H9 (cell line): ENCODE measurements around the gene LDLRAP1. TPM values are rescaled to one million over a fixed set of nuclear protein-coding genes. Genes with fewer than 3 reads are reported as not detected.
A peak's percentile ranks its signal among the peaks of the same experiment; 100 is the strongest.

ENCODE experiments used
- DNase-seq: peaks from one replicate; pipeline ENCODE4 v3.0.0-alpha.2; 2017
- H2AFZ ChIP-seq: one replicate; pipeline ENCODE4 v1.6.1; 2013; ENCODE audit warnings: mild to moderate bottlenecking, low read length, control low read depth, moderate library complexity
- H2AK5ac ChIP-seq: 2 replicates; pipeline ENCODE4 v1.6.1; 2013; ENCODE audit warnings: low read length, control low read depth, mixed read lengths; ENCODE audit not compliant: insufficient read length
- H2BK120ac ChIP-seq: one replicate; pipeline ENCODE4 v1.6.1; 2013; ENCODE audit warnings: low read depth, mild to moderate bottlenecking, low read length, control low read depth, inconsistent platforms; ENCODE audit not compliant: poor library complexity, severe bottlenecking
- H2BK12ac ChIP-seq: 2 replicates; pipeline ENCODE4 v1.6.1; 2013; ENCODE audit warnings: low read length, control low read depth, mixed read lengths, low read depth; ENCODE audit not compliant: insufficient read length
- H2BK15ac ChIP-seq: 2 replicates; pipeline ENCODE4 v1.6.1; 2013; ENCODE audit warnings: low read depth, low read length, control low read depth
- H2BK20ac ChIP-seq: one replicate; pipeline ENCODE4 v1.6.1; 2013; ENCODE audit warnings: low read depth, mild to moderate bottlenecking, low read length, control low read depth, inconsistent platforms; ENCODE audit not compliant: poor library complexity, severe bottlenecking
- H2BK5ac ChIP-seq: 2 replicates; pipeline ENCODE4 v1.6.1; 2013; ENCODE audit warnings: low read length, control low read depth, mixed read lengths; ENCODE audit not compliant: insufficient read length
- H3K14ac ChIP-seq: 2 replicates; pipeline ENCODE4 v1.6.1; 2013; ENCODE audit warnings: low read length, control low read depth; ENCODE audit not compliant: insufficient read depth
- H3K18ac ChIP-seq: 2 replicates; pipeline ENCODE4 v1.6.1; 2013; ENCODE audit warnings: low read depth, mild to moderate bottlenecking, mixed read lengths, low read length, control low read depth; ENCODE audit not compliant: insufficient read length
- H3K23ac ChIP-seq: 2 replicates; pipeline ENCODE4 v1.6.1; 2013; ENCODE audit warnings: low read length, control low read depth, mixed read lengths, low read depth; ENCODE audit not compliant: insufficient read length
- H3K23me2 ChIP-seq: 2 replicates; pipeline ENCODE4 v1.6.1; 2013; ENCODE audit warnings: low read depth, mild to moderate bottlenecking, mixed read lengths, low read length, control low read depth; ENCODE audit not compliant: insufficient read length, poor library complexity, severe bottlenecking
- H3K27ac ChIP-seq: 2 replicates; pipeline ENCODE4 v1.5.1; 2013; ENCODE audit warnings: low read length, control low read depth, mixed read lengths, low read depth; ENCODE audit not compliant: insufficient read length
- H3K27me3 ChIP-seq: 2 replicates; pipeline ENCODE4 v1.6.1; 2013; ENCODE audit warnings: low read length, control low read depth, inconsistent platforms; ENCODE audit not compliant: insufficient read depth
- H3K4ac ChIP-seq: 2 replicates; pipeline ENCODE4 v1.6.1; 2013; ENCODE audit warnings: low read depth, mild to moderate bottlenecking, control low read depth, inconsistent platforms, low read length, moderate library complexity
- H3K4me1 ChIP-seq: 2 replicates; pipeline ENCODE4 v1.6.1; 2013; ENCODE audit warnings: low read length, control low read depth, inconsistent platforms; ENCODE audit not compliant: insufficient read depth
- H3K4me2 ChIP-seq: 2 replicates; pipeline ENCODE4 v1.6.1; 2013; ENCODE audit warnings: low read length, control low read depth, mixed read lengths; ENCODE audit not compliant: insufficient read length, insufficient read depth
- H3K56ac ChIP-seq: 2 replicates; pipeline ENCODE4 v1.6.1; 2013; ENCODE audit warnings: low read depth, mild to moderate bottlenecking, mixed read lengths, low read length, control low read depth; ENCODE audit not compliant: insufficient read length
- H3K79me1 ChIP-seq: 2 replicates; pipeline ENCODE4 v1.6.1; 2013; ENCODE audit warnings: low read depth, mild to moderate bottlenecking, moderate library complexity, low read length, control low read depth, inconsistent platforms; ENCODE audit not compliant: insufficient read depth, poor library complexity, severe bottlenecking
- H3K79me2 ChIP-seq: 2 replicates; pipeline ENCODE4 v1.6.1; 2013; ENCODE audit warnings: low read length, control low read depth, inconsistent platforms; ENCODE audit not compliant: insufficient read depth
- H3K9ac ChIP-seq: 2 replicates; pipeline ENCODE4 v1.6.1; 2013; ENCODE audit warnings: low read length, control low read depth, mixed read lengths; ENCODE audit not compliant: insufficient read length; ENCODE audit errors: extremely low read depth
- H3K9me3 ChIP-seq: one replicate; pipeline ENCODE4 v1.6.1; 2013; ENCODE audit warnings: low read depth, low read length, inconsistent platforms; ENCODE audit not compliant: control insufficient read depth
- H3T11ph ChIP-seq: one replicate; pipeline ENCODE4 v1.6.1; 2013; ENCODE audit warnings: mild to moderate bottlenecking, low read length, control low read depth, inconsistent platforms
- H4K20me1 ChIP-seq: one replicate; pipeline ENCODE4 v1.6.1; 2013; ENCODE audit not compliant: control insufficient read depth, insufficient read length, insufficient read depth
- H4K5ac ChIP-seq: 2 replicates; pipeline ENCODE4 v1.6.1; 2013; ENCODE audit warnings: low read depth, mild to moderate bottlenecking, mixed read lengths, low read length, control low read depth; ENCODE audit not compliant: insufficient read length
- H4K8ac ChIP-seq: replicated peaks from 2 replicates; pipeline ENCODE4 v1.6.1; 2013; ENCODE audit warnings: low read length, control low read depth, mixed read lengths, low read depth; ENCODE audit not compliant: insufficient read length
- H4K91ac ChIP-seq: 2 replicates; pipeline ENCODE4 v1.6.1; 2013; ENCODE audit warnings: low read depth, mild to moderate bottlenecking, moderate library complexity, mixed read lengths, low read length, control low read depth; ENCODE audit not compliant: insufficient read length
- H3K27ac Mint-ChIP-seq, 3 experiments: 2 replicates in 2 of 3; 3 replicates in 1 of 3; pipeline ENCODE4 v1.8.0; 2020 to 2021; ENCODE audit warnings: mixed read lengths in 3 of 3, mild to moderate bottlenecking in 1 of 3, moderate library complexity in 1 of 3
- H3K27me3 Mint-ChIP-seq: 2 replicates; pipeline ENCODE4 v1.8.0; 2021; ENCODE audit warnings: low read depth, mild to moderate bottlenecking, moderate library complexity, mixed read lengths
- H3K36me3 Mint-ChIP-seq, 3 experiments: 2 replicates in 2 of 3; 3 replicates in 1 of 3; pipeline ENCODE4 v1.8.0; 2020 to 2021; ENCODE audit warnings: low read depth in 3 of 3, mixed read lengths in 3 of 3; ENCODE audit not compliant: insufficient read depth in 1 of 3
- H3K4me1 Mint-ChIP-seq, 2 experiments: 2 replicates each; pipeline ENCODE4 v1.8.0; 2020; ENCODE audit warnings: mixed read lengths in 2 of 2
- H3K4me3 Mint-ChIP-seq, 2 experiments: 2 replicates in 1 of 2; 3 replicates in 1 of 2; pipeline ENCODE4 v1.8.0; 2020 to 2021; ENCODE audit warnings: mild to moderate bottlenecking in 2 of 2, mixed read lengths in 2 of 2, moderate library complexity in 1 of 2
- H3K9me3 Mint-ChIP-seq, 2 experiments: 2 replicates in 1 of 2; 3 replicates in 1 of 2; pipeline ENCODE4 v1.8.0; 2020; ENCODE audit warnings: mild to moderate bottlenecking in 2 of 2, mixed read lengths in 2 of 2, moderate library complexity in 1 of 2
- WGBS: extraction: QIAGEN DNeasy Blood & Tissue Kit; methylation state at CpG from one replicate; pipeline ENCODE4 v1.1.7; 2013; ENCODE audit warnings: missing lambda C conversion rate, low lambda C conversion rate, mixed read lengths; ENCODE audit not compliant: insufficient read length; ENCODE audit errors: extremely low coverage; 5-methylcytosine and 5-hydroxymethylcytosine counted together
- total RNA-seq: library from RNA; stranded (reverse); gene quantifications from 2 replicates; pipeline ENCODE4 v1.2.1, GENCODE V29; 2021
- TF ChIP-seq, protein P1 (sequence below): fragments of 200-600 bp; sonication (generic); conservative IDR thresholded peaks from 3 replicates; pipeline ENCODE4 v1.8.0; 2021; ENCODE audit warnings: antibody characterized with exemption, mild to moderate bottlenecking

LDLRAP1 gene
- total RNA-seq, 1 experiment from 2014 or later = 15.7 TPM

DNA sequence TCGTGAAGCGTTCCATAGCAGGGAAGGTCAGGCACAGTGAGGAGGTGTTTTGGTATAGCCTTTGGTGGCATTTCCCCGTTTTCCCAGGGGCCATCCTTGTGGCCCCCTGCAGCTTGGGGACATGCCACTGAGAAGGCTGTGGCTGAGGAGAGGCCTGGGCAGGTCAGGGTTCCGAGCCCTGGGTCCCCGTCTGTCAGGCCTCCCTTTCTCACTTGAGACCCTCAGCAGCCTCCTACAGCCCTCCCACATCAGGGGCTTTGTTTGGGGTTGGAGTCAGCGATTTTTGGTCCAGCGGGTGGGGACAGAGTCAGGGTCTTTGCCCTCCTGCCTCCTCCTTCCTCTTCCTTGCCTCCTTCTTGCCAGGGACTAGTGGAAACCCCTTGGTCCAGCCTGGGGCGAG lies 22.2 kb downstream of the LDLRAP1 start:
- no peaks in the 10 kb centered on the region for H3K4me1 ChIP-seq
- H2BK20ac ChIP-seq = no peak overlapping the region
- no peaks in the 10 kb centered on the region for H3K9me3 ChIP-seq
- no peak overlapping the region for H3T11ph ChIP-seq
- no peak overlapping the region for H3K9ac ChIP-seq
- no peak for DNase-seq
- no peak overlapping the region for H4K5ac ChIP-seq
- no peaks in the 10 kb centered on the region for H3K27me3 ChIP-seq
- no peaks in the 10 kb centered on the region for H3K23me2 ChIP-seq
- H4K20me1 ChIP-seq = no peaks in the 10 kb centered on the region
- Mint-ChIP-seq H3K4me3 (no peak overlapping the region), H3K9me3 (no peaks in the 10 kb centered on the region), H3K36me3 (peaks cover 0 to 16% (median 5%) of the 10 kb centered on the region in 3 experiments; a peak in 2 of 7 replicates), H3K27me3 (no peaks in the 10 kb centered on the region), H3K4me1 (peaks cover 40 to 43% of the 10 kb centered on the region in 2 experiments), H3K27ac (peak overlapping the region in 1 of 3 experiments; percentile 35; a peak in 1 of 7 replicates)
- H3K18ac ChIP-seq = no peak overlapping the region
- TF ChIP-seq, protein P1, sequence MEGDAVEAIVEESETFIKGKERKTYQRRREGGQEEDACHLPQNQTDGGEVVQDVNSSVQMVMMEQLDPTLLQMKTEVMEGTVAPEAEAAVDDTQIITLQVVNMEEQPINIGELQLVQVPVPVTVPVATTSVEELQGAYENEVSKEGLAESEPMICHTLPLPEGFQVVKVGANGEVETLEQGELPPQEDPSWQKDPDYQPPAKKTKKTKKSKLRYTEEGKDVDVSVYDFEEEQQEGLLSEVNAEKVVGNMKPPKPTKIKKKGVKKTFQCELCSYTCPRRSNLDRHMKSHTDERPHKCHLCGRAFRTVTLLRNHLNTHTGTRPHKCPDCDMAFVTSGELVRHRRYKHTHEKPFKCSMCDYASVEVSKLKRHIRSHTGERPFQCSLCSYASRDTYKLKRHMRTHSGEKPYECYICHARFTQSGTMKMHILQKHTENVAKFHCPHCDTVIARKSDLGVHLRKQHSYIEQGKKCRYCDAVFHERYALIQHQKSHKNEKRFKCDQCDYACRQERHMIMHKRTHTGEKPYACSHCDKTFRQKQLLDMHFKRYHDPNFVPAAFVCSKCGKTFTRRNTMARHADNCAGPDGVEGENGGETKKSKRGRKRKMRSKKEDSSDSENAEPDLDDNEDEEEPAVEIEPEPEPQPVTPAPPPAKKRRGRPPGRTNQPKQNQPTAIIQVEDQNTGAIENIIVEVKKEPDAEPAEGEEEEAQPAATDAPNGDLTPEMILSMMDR = no peak
- no peaks in the 10 kb centered on the region for H3K79me1 ChIP-seq
- H2BK120ac ChIP-seq = no peak overlapping the region
- H3K56ac ChIP-seq = no peak overlapping the region
- H2AK5ac ChIP-seq = no peak overlapping the region
- H4K8ac ChIP-seq = no peak overlapping the region
- no CpG with 5 or more reads among the region's 8 CpGs for WGBS
- H4K91ac ChIP-seq = no peak overlapping the region
- H2BK5ac ChIP-seq = no peak overlapping the region
- H3K27ac ChIP-seq = no peak overlapping the region
- H3K14ac ChIP-seq = no peak overlapping the region; the same call in 1 of the 2 replicates
- H3K4me2 ChIP-seq = no peak overlapping the region
- H3K23ac ChIP-seq = no peak overlapping the region
- H3K4ac ChIP-seq = no peak overlapping the region
- no peak overlapping the region for H2AFZ ChIP-seq
- H2BK12ac ChIP-seq = no peak overlapping the region
- no peaks in the 10 kb centered on the region for H3K79me2 ChIP-seq
- no peak overlapping the region for H2BK15ac ChIP-seq
